Kidney (tissue), 14 donors: ENCODE measurements around the gene MAPRE3. TPM values are rescaled to one million over a fixed set of nuclear protein-coding genes. Genes with fewer than 3 reads are reported as not detected.

ENCODE experiments used
- DNase-seq, 5 donors: peaks; one replicate each; pipeline ENCODE4 v3.0.0-alpha.2; 2013 to 2020
- FAIRE-seq: peaks from 2 replicates; lab custom pipeline; 2012; peaks lifted over from hg19 to GRCh38; lab: Jason Lieb, UNC
- H3K27ac ChIP-seq, 2 donors: one replicate each; pipeline ENCODE4 v1.7.0; 2013; ENCODE audit warnings: low read depth in 2 of 2, low read length in 2 of 2, inconsistent platforms in 1 of 2
- H3K27me3 ChIP-seq: one replicate; pipeline ENCODE4 v1.7.1; 2013; ENCODE audit warnings: low read length, inconsistent platforms; ENCODE audit not compliant: control insufficient read depth, insufficient read depth
- H3K36me3 ChIP-seq, 3 donors: one replicate each; pipeline versions ENCODE4 v1.7.0 to v1.7.1; 2013; ENCODE audit warnings: low read length in 3 of 3, control low read depth in 1 of 3, inconsistent platforms in 1 of 3; ENCODE audit not compliant: insufficient read depth in 3 of 3, control insufficient read depth in 2 of 3
- H3K4me1 ChIP-seq, 3 donors: one replicate each; pipeline versions ENCODE4 v1.7.0 to v1.7.1; 2013; ENCODE audit warnings: low read length in 3 of 3, inconsistent platforms in 1 of 3, low read depth in 1 of 3; ENCODE audit not compliant: control insufficient read depth in 2 of 3, insufficient read depth in 2 of 3
- H3K4me3 ChIP-seq, 3 donors: one replicate each; pipeline versions ENCODE4 v1.7.0 to v1.8.1; 2013; ENCODE audit warnings: low read length in 3 of 3, control low read depth in 1 of 3, inconsistent platforms in 1 of 3
- H3K9ac ChIP-seq, 3 donors: one replicate each; pipeline versions ENCODE4 v1.7.0 to v1.7.1; 2013; ENCODE audit warnings: low read length in 3 of 3, control low read depth in 1 of 3, inconsistent platforms in 1 of 3
- H3K9me3 ChIP-seq, 3 donors: one replicate each; pipeline versions ENCODE4 v1.7.0 to v1.7.1; 2013; ENCODE audit warnings: low read length in 3 of 3, control low read depth in 1 of 3, inconsistent platforms in 1 of 3; ENCODE audit not compliant: control insufficient read depth in 2 of 3, insufficient read depth in 1 of 3
- CTCF ChIP-seq: IDR thresholded peaks from 3 replicates; pipeline ENCODE4 v1.5.1; 2012; ENCODE audit warnings: mild to moderate bottlenecking, moderate library complexity, borderline replicate concordance; ENCODE audit not compliant: insufficient read depth; ENCODE audit errors: extremely low read depth
- intact Hi-C: fragments of 100-400 bp; cut with DNase I; formaldehyde crosslinking; loops from one replicate; pipeline ENCODE4 v1.11.1; 2022
- polyA plus RNA-seq: library from polyadenylated mRNA; stranded (reverse); fragments of 350-450 nt; fragmentation: Illumina TruSeq; extraction: RNeasy Lipid Tissue Mini Kit (QIAGEN cat#74804); gene quantifications from one replicate; pipeline ENCODE4 v1.2.3, GENCODE V29; 2014; ENCODE audit warnings: low read depth, low replicate concordance; ENCODE audit not compliant: insufficient read depth
- total RNA-seq: library from RNA; stranded (reverse); fragmentation: NEBNext Ultra II Directional; extraction: Animal tissue kit (Norgen Biotek cat#: 25700); gene quantifications from one replicate; pipeline ENCODE4 v1.2.1, GENCODE V29; 2021
- donor health status: control.
- donor health status: control.
- donor health status: control.
- donor health status: control.
- donor health status: control.
- donor health status: DM: yes; HTN: yes; CAD: no.
- donor health status: Normal renal cell carcinoma (clear cell type).

MAPRE3 gene
- total and polyA plus RNA-seq, 2 donors from 2014 or later: 17.9 to 49.6 TPM

- DNase-seq (peak in 1 of 5 donors; percentile 10), FAIRE-seq (no peak)
- intact Hi-C loops: no loop called here
- no peak overlapping the region for H3K27ac ChIP-seq
- no peak for TF ChIP-seq CTCF
- no peak overlapping the region for H3K9ac ChIP-seq
- H3K9me3 ChIP-seq: no peaks in the 10 kb centered on the region
- H3K4me1 ChIP-seq: peaks cover 0 to 10% (median 9%) of the 10 kb centered on the region in 3 donors
- H3K4me3 ChIP-seq: no peak overlapping the region
- no peaks in the 10 kb centered on the region for H3K27me3 ChIP-seq
- no peaks in the 10 kb centered on the region for H3K36me3 ChIP-seq
Observed at GRCh38 chr2:27013738-27014137, 43.3 kb downstream of the MAPRE3 start.

GRCh38 chr2:27014771-27015433 lies 44.5 kb downstream of the MAPRE3 start:
- peaks cover 0 to 13% (median 9%) of the 10 kb centered on the region in 3 donors for H3K4me1 ChIP-seq
- H3K4me3 ChIP-seq: no peak overlapping the region
- intact Hi-C loops: loop anchor here (5.0 kb wide), 1 partner anchor 53 kb away; no protein-coding TSS in a partner anchor
- TF ChIP-seq CTCF: no peak
- H3K9ac ChIP-seq: peak overlapping the region in 1 of 3 donors; percentile 24
- DNase-seq (peak in 1 of 5 donors; percentile 22), FAIRE-seq (no peak)
- H3K27me3 ChIP-seq: no peaks in the 10 kb centered on the region
- no peaks in the 10 kb centered on the region for H3K36me3 ChIP-seq
- H3K9me3 ChIP-seq: no peaks in the 10 kb centered on the region
- no peak overlapping the region for H3K27ac ChIP-seq

GRCh38 chr2:27016801-27017325 lies 46.4 kb downstream of the MAPRE3 start:
- Histone ChIP-seq H3K27me3 (no peaks in the 10 kb centered on the region), H3K36me3 (no peaks in the 10 kb centered on the region), H3K9me3 (no peaks in the 10 kb centered on the region), H3K9ac (no peak overlapping the region), H3K4me1 (peaks cover 0 to 16% (median 16%) of the 10 kb centered on the region in 3 donors), H3K4me3 (no peak overlapping the region), H3K27ac (no peak overlapping the region)
- DNase-seq (peak in 3 of 5 donors; percentile 48 to 77 (median 69)), FAIRE-seq (no peak)
- TF ChIP-seq CTCF: peak; percentile 72
- intact Hi-C loops: loop anchor here (5.0 kb wide), 1 partner anchor 55 kb away; no protein-coding TSS in a partner anchor
